Endothelial cell (in vitro differentiated cells): ENCODE results near the gene AFG3L2. TPM values are rescaled to one million over a fixed set of nuclear protein-coding genes. Genes with fewer than 3 reads are reported as not detected.

Experiments used
- DNase-seq: peaks from one replicate; pipeline ENCODE4 v3.0.0; 2021; ENCODE audit warnings: low spot score
- H3K27ac Mint-ChIP-seq: one replicate; pipeline ENCODE4 v1.8.0; 2021; ENCODE audit warnings: mixed read lengths, inconsistent platforms; ENCODE audit not compliant: unreplicated experiment
- H3K27me3 Mint-ChIP-seq: one replicate; pipeline ENCODE4 v1.8.0; 2021; ENCODE audit warnings: mild to moderate bottlenecking, moderate library complexity, mixed read lengths, inconsistent platforms; ENCODE audit not compliant: unreplicated experiment
- H3K36me3 Mint-ChIP-seq: one replicate; pipeline ENCODE4 v1.8.0; 2021; ENCODE audit warnings: mild to moderate bottlenecking, low read depth, mixed read lengths, inconsistent platforms; ENCODE audit not compliant: unreplicated experiment
- H3K4me1 Mint-ChIP-seq: one replicate; pipeline ENCODE4 v1.8.0; 2021; ENCODE audit warnings: mild to moderate bottlenecking, mixed read lengths, inconsistent platforms; ENCODE audit not compliant: unreplicated experiment
- H3K4me3 Mint-ChIP-seq: one replicate; pipeline ENCODE4 v1.8.0; 2021; ENCODE audit warnings: mild to moderate bottlenecking, mixed read lengths, inconsistent platforms; ENCODE audit not compliant: unreplicated experiment
- H3K9me3 Mint-ChIP-seq: one replicate; pipeline ENCODE4 v1.8.0; 2021; ENCODE audit warnings: mixed read lengths, inconsistent platforms; ENCODE audit not compliant: unreplicated experiment
- total RNA-seq: library from RNA; stranded (reverse); fragmentation: NEBNext Ultra II Directional; extraction: Animal tissue kit (Norgen Biotek cat#: 25700); gene quantifications from one replicate; pipeline ENCODE4 v1.2.1, GENCODE V29; 2021; ENCODE audit not compliant: unreplicated experiment
- TF ChIP-seq, protein P1 (sequence below): fragments of 200-600 bp; sonication (generic); IDR thresholded peaks from one replicate; pipeline ENCODE4 v1.5.0; 2021; ENCODE audit warnings: antibody characterized with exemption; ENCODE audit not compliant: unreplicated experiment

The AFG3L2 gene
- total RNA-seq, 1 donor from 2014 or later: 47.7 TPM

DNA sequence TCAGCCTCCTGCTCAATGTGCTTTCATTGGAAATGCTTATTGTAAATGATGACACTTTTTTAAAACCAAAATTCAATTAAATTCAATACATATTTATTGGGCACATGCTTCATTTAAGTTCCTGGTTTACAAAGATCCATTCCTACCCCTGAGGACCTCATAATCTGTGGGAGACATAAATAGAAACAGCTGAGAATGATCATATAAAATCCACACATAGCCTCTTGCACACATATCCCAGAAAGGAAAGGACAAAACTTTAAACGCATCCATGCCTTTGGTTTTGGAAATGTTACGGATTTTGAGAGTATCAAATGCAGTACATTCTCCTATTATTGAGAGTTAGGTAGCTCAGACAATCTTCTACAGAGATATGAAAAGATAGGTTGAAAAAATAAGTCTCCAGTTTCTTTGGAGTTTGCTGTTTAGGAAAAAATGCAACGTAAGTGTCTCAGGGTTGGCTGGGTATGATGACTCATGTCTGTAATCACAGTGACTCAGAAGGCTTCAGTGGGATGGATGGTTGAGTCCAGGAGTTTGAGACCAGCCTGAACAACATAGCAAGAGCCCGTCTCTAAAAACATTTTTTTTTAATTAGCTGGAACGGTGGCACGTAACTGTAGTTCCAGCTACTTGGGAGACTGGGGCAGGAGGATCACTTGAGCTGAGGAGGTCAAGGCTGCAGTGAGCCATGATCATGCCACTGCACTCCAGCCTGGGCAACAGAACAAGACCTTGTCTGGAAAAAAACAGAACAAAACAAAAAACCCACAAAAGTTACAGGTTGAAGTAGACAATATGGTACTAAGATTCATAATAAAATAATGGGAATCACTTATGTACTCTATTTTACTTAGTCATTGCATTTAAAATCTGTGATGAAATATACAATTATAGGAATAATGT, 26.8 kb upstream of the AFG3L2 start:
- Mint-ChIP-seq H3K27me3 (peaks cover 2% of the 10 kb centered on the region), H3K27ac (no peak overlapping the region), H3K36me3 (no peaks in the 10 kb centered on the region), H3K9me3 (no peaks in the 10 kb centered on the region), H3K4me3 (no peak overlapping the region), H3K4me1 (peaks cover 6% of the 10 kb centered on the region)
- no peak for DNase-seq
- TF ChIP-seq, protein P1, sequence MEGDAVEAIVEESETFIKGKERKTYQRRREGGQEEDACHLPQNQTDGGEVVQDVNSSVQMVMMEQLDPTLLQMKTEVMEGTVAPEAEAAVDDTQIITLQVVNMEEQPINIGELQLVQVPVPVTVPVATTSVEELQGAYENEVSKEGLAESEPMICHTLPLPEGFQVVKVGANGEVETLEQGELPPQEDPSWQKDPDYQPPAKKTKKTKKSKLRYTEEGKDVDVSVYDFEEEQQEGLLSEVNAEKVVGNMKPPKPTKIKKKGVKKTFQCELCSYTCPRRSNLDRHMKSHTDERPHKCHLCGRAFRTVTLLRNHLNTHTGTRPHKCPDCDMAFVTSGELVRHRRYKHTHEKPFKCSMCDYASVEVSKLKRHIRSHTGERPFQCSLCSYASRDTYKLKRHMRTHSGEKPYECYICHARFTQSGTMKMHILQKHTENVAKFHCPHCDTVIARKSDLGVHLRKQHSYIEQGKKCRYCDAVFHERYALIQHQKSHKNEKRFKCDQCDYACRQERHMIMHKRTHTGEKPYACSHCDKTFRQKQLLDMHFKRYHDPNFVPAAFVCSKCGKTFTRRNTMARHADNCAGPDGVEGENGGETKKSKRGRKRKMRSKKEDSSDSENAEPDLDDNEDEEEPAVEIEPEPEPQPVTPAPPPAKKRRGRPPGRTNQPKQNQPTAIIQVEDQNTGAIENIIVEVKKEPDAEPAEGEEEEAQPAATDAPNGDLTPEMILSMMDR: no peak

GRCh38 chr18:12401881-12402280, 24.9 kb upstream of the AFG3L2 start:
- TF ChIP-seq, protein P1: no peak
- no peaks in the 10 kb centered on the region for H3K4me1 Mint-ChIP-seq
- no peak overlapping the region for H3K4me3 Mint-ChIP-seq
- H3K9me3 Mint-ChIP-seq: no peaks in the 10 kb centered on the region
- DNase-seq: no peak
- no peaks in the 10 kb centered on the region for H3K36me3 Mint-ChIP-seq
- no peak overlapping the region for H3K27ac Mint-ChIP-seq
- H3K27me3 Mint-ChIP-seq: no peaks in the 10 kb centered on the region

- no peak overlapping the region for H3K27ac Mint-ChIP-seq
- H3K36me3 Mint-ChIP-seq: no peaks in the 10 kb centered on the region
- no peaks in the 10 kb centered on the region for H3K9me3 Mint-ChIP-seq
- H3K27me3 Mint-ChIP-seq: peaks cover 1% of the 10 kb centered on the region
- DNase-seq: no peak
- TF ChIP-seq, protein P1: no peak
- H3K4me3 Mint-ChIP-seq: no peak overlapping the region
- H3K4me1 Mint-ChIP-seq: peaks cover 3% of the 10 kb centered on the region
These were observed 22.2 kb upstream of the AFG3L2 start for GRCh38 chr18:12399231-12399630.

GRCh38 chr18:12398625-12399024, 21.6 kb upstream of the AFG3L2 start:
- TF ChIP-seq, protein P1: no peak
- no peak overlapping the region for H3K27ac Mint-ChIP-seq
- H3K9me3 Mint-ChIP-seq: no peaks in the 10 kb centered on the region
- peaks cover 3% of the 10 kb centered on the region for H3K4me1 Mint-ChIP-seq
- H3K27me3 Mint-ChIP-seq: peaks cover 1% of the 10 kb centered on the region
- no peak overlapping the region for H3K4me3 Mint-ChIP-seq
- DNase-seq: no peak
- H3K36me3 Mint-ChIP-seq: no peaks in the 10 kb centered on the region

- H3K27me3 Mint-ChIP-seq: peaks cover 1% of the 10 kb centered on the region
- TF ChIP-seq, protein P1: no peak
- peaks cover 3% of the 10 kb centered on the region for H3K4me1 Mint-ChIP-seq
- DNase-seq: no peak
- no peaks in the 10 kb centered on the region for H3K9me3 Mint-ChIP-seq
- no peaks in the 10 kb centered on the region for H3K36me3 Mint-ChIP-seq
- no peak overlapping the region for H3K27ac Mint-ChIP-seq
- no peak overlapping the region for H3K4me3 Mint-ChIP-seq
These were observed 20.8 kb upstream of the AFG3L2 start for GRCh38 chr18:12397793-12398192.
